WTC11 (cell line): ENCODE results near the gene FRMD4A.

ENCODE experiments used
- MXD4 ChIP-seq: fragments of 250-450 bp; sonication (Bioruptor Pico); IDR thresholded peaks from 2 replicates; pipeline ENCODE4 v1.8.0; 2021; ENCODE audit warnings: mild to moderate bottlenecking, moderate library complexity, borderline replicate concordance
- TEAD4 ChIP-seq: sonication (generic); formaldehyde crosslinking; IDR thresholded peaks from 2 replicates; pipeline ENCODE4 v1.8.0; 2022; ENCODE audit warnings: mild to moderate bottlenecking, missing genetic modification reagents
- TF ChIP-seq, protein P1 (sequence below): fragments of 200-600 bp; IDR thresholded peaks from 2 replicates; pipeline ENCODE4 v1.8.0; 2022; ENCODE audit warnings: antibody characterized with exemption
- TF ChIP-seq, protein P2 (sequence below): fragments of 250-450 bp; sonication (Bioruptor Pico); IDR thresholded peaks from 2 replicates; pipeline ENCODE4 v1.9.0; 2021; ENCODE audit warnings: moderate library complexity, mild to moderate bottlenecking, inconsistent platforms, borderline replicate concordance

DNA sequence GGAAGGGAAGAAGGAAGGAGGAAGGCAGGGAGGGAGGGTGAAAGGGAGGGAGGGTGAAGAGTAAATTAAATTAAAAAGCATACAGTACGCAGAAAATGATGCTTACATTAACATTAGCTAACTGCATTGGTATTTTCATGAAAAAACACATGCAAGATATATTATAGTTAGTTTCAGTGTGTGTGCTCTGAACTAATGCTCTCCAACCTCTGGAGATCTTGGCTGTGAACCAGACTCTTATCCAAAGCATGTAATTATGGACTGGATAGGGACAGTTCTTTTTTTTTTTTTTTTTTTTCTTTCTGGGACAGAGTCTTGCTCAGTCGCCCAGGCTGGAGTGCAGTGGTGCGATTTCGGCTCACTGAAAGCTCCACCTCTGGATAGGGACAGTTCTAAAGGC lies 357.0 kb downstream of the FRMD4A start:
- TF ChIP-seq MXD4 (CRISPR knock-in tag): no peak
- TF ChIP-seq TEAD4 (CRISPR knock-in tag): no peak
- TF ChIP-seq, protein P1, sequence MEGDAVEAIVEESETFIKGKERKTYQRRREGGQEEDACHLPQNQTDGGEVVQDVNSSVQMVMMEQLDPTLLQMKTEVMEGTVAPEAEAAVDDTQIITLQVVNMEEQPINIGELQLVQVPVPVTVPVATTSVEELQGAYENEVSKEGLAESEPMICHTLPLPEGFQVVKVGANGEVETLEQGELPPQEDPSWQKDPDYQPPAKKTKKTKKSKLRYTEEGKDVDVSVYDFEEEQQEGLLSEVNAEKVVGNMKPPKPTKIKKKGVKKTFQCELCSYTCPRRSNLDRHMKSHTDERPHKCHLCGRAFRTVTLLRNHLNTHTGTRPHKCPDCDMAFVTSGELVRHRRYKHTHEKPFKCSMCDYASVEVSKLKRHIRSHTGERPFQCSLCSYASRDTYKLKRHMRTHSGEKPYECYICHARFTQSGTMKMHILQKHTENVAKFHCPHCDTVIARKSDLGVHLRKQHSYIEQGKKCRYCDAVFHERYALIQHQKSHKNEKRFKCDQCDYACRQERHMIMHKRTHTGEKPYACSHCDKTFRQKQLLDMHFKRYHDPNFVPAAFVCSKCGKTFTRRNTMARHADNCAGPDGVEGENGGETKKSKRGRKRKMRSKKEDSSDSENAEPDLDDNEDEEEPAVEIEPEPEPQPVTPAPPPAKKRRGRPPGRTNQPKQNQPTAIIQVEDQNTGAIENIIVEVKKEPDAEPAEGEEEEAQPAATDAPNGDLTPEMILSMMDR: no peak
- TF ChIP-seq, protein P2, sequence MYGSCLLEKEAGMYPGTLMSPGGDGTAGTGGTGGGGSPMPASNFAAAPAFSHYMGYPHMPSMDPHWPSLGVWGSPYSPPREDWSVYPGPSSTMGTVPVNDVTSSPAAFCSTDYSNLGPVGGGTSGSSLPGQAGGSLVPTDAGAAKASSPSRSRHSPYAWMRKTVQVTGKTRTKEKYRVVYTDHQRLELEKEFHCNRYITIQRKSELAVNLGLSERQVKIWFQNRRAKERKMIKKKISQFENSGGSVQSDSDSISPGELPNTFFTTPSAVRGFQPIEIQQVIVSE (CRISPR knock-in tag): no peak
